ENCODE data around the gene NPIPA7. TPM values are rescaled to one million over a fixed set of nuclear protein-coding genes. Genes with fewer than 3 reads are reported as not detected.
"Not testable (repeated sequence)": the region's sequence is repeated elsewhere in the genome, so short reads cannot be mapped to it uniquely, and the experiment has no call there.

Gene NPIPA7
- total and polyA plus RNA-seq, 5 donors = 2.2 to 7.4 (median 3.3) TPM

- DNase-seq; ATAC-seq; H3K4me3 ChIP-seq (ENCODE audit: low read length); H3K9me3 ChIP-seq (ENCODE audit: control insufficient read depth, low read length); intact Hi-C loops (cut with DNase I); H3K4me1 ChIP-seq (ENCODE audit: control insufficient read depth, insufficient read depth, low read length); H3K27ac ChIP-seq (ENCODE audit: low read length); H3K27me3 ChIP-seq (ENCODE audit: control insufficient read depth, insufficient read depth): not testable (repeated sequence)
- 60% methylated on average over 1 of the region's 1 CpG for WGBS
Observed at GRCh38 chr16:16420515-16420914, 41.6 kb downstream of the NPIPA7 start.

DNA sequence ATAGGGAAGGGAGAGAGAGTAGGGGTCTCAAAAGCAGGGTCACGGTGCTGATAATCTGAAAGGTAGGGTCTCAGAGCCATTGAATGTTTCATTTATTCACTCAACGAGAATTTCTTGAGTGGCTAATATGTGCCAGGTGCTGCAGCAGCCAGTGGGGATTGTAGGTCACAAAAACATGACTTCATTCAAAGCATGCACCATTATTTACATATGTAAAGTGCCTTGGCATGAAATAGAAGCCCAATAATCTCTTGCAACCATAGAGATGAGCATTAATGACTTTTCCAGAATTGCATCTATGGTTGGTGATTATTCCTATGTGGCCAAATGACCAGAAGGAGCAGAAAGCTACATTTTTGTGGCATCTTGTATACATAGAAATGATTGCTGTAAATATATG is 46.2 kb downstream of the NPIPA7 start:
- H3K27me3 ChIP-seq (ENCODE audit: control insufficient read depth, insufficient read depth); intact Hi-C loops (cut with DNase I); DNase-seq; H3K4me3 ChIP-seq (ENCODE audit: low read length); H3K4me1 ChIP-seq (ENCODE audit: control insufficient read depth, insufficient read depth, low read length); H3K9me3 ChIP-seq (ENCODE audit: control insufficient read depth, low read length); ATAC-seq; H3K27ac ChIP-seq (ENCODE audit: low read length): not testable (repeated sequence)
- WGBS = no CpG with 5 or more reads among the region's 2 CpGs

- H3K27me3 ChIP-seq (ENCODE audit: control insufficient read depth, insufficient read depth); H3K4me3 ChIP-seq (ENCODE audit: low read length); DNase-seq; H3K9me3 ChIP-seq (ENCODE audit: control insufficient read depth, low read length); H3K27ac ChIP-seq (ENCODE audit: low read length); H3K4me1 ChIP-seq (ENCODE audit: control insufficient read depth, insufficient read depth, low read length); ATAC-seq; intact Hi-C loops (cut with DNase I): not testable (repeated sequence)
- 8% methylated on average over 2 of the region's 3 CpGs for WGBS
Observed at GRCh38 chr16:16431135-16431534, 52.2 kb downstream of the NPIPA7 start.

DNA sequence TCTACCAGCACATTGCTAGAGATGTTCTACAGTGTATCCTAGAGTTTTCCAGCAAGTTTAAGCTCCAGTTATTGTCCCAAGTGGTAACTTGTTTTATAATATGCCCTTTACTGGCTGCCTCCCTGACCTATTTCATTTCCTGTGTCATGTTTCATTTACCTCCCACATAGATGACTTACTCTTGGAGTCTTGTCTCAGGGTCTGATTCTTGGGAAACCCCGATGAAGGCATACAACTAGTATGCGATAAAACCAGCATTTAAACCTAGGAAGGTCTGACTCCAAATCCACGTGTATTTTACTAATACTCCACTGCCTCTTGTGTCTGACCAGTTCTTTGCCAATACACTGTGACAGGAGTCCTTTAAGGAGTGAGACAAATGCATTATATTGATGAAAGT is 55.8 kb downstream of the NPIPA7 start:
- H3K27me3 ChIP-seq (ENCODE audit: control insufficient read depth, insufficient read depth); H3K27ac ChIP-seq (ENCODE audit: low read length); H3K4me1 ChIP-seq (ENCODE audit: control insufficient read depth, insufficient read depth, low read length); DNase-seq; ATAC-seq; H3K9me3 ChIP-seq (ENCODE audit: control insufficient read depth, low read length); intact Hi-C loops (cut with DNase I); H3K4me3 ChIP-seq (ENCODE audit: low read length): not testable (repeated sequence)
- 71% methylated on average over 1 of the region's 3 CpGs for WGBS

DNA sequence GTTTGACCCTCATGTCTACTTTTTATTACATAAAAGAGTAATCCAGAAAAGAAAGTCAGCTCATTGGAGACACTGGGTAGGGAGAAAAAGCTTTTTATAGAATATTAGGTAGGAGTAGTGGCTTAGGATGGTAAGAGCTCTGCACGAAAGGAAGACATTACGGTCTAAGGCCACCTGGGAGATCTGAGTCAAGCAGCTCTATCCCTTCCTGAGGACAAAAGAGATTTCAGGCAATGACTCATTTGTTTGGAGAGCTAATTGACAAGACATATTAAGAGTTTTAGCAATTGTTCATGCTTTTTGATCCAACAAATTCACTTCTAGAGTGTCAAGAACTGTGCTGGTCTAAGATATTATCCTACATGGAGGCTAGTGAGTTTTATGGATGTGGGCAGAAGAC is 62.5 kb downstream of the NPIPA7 start:
- H3K27ac ChIP-seq (ENCODE audit: low read length); H3K4me3 ChIP-seq (ENCODE audit: low read length); ATAC-seq; intact Hi-C loops (cut with DNase I); DNase-seq; H3K4me1 ChIP-seq (ENCODE audit: control insufficient read depth, insufficient read depth, low read length); H3K9me3 ChIP-seq (ENCODE audit: control insufficient read depth, low read length); H3K27me3 ChIP-seq (ENCODE audit: control insufficient read depth, insufficient read depth): not testable (repeated sequence)
- WGBS = 71% methylated on average over 1 of the region's 2 CpGs

Small RNA genes lying within 50 kb of the gene (microRNA-seq; reads per million reads assigned to microRNA genes)
- gene MIR6511A3 = 0 reads per million in 2 donors
- gene MIR6770-2 = 0 reads per million in 2 donors

Other genes with a start within 250 kb of the NPIPA7 start
- gene ABCC6, start 155.6 kb upstream of the NPIPA7 start, total RNA-seq = 1 to 10 TPM; 2.9 to 5.7 (median 4.5) TPM
- 7.7 TPM for gene ABCC6, start 155.6 kb upstream of the NPIPA7 start, polyA plus RNA-seq
- gene NOMO3, start 146.6 kb upstream of the NPIPA7 start, total RNA-seq = 100 to 1,000 TPM in 1 of 4 donors, 10 to 100 TPM in 3; 28.9 to 129 (median 48.3) TPM
- 21.9 TPM for gene NOMO3, start 146.6 kb upstream of the NPIPA7 start, polyA plus RNA-seq

Measured in right cardiac atrium (tissue), 5 donors.